ENCODE results near the gene RALGPS2. TPM values are rescaled to one million over a fixed set of nuclear protein-coding genes. Genes with fewer than 3 reads are reported as not detected.

The RALGPS2 gene
- total and polyA plus RNA-seq, 9 of the 15 experiments (the other 6 are each of a cell fraction or from before 2014, with no cell fraction given): 0.28 to 6.5 (median 2.6) TPM

DNA sequence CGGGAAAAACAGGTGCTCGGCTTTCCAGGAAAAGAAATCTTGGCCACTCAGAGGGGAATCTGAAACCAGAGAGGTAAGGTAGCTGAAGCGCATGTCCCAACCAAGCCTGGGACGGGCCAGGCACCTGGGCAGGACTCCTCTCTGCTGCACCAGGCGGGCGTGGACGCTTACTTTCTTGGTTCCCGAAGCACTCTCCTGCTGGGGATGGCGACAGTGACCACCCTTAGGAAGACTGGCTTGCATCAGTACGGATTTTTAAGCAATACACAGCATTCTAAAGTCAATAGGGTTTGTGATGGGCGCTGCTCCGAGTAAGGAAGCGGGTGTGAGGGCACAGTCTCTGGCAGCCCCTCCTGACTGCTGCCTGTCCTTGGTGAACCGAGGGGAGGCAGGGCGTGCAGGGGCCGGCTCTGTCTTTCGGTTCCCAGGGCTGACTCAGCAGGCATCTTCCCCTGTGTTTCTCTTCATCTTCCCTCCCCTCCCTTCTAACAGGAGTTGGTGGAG is 220.8 kb downstream of the RALGPS2 start:
- no peaks in the 10 kb centered on the region for H3K9me1 ChIP-seq (ENCODE audit: control insufficient read depth, insufficient read depth, low read length)
- CTCF ChIA-PET (ENCODE audit: low intra/inter-chr PET ratio): interaction anchor here (0.5 kb wide), 1 partner anchor 23 kb away, joined by 3 read pairs; no protein-coding TSS in a partner anchor
- no peaks in the 10 kb centered on the region for H3K79me2 ChIP-seq (ENCODE audit: control insufficient read depth, insufficient read depth, low read length)
- no TSS peak for BruUV-seq (replicated peaks)
- H3K27ac ChIP-seq (ENCODE audit: extremely low read depth, low read depth, low read length): no peak overlapping the region
- no peaks in the 10 kb centered on the region for H3K36me3 ChIP-seq (ENCODE audit: control insufficient read depth, insufficient read depth, low read length)
- H3K4me2 ChIP-seq (ENCODE audit: insufficient read depth, low read length): no peak overlapping the region
- no peaks in the 10 kb centered on the region; a peak in 1 of 5 replicates for H3K4me1 ChIP-seq (replicated peaks in 1 of 2; ENCODE audit: control insufficient read depth in 2 of 2, insufficient read depth in 2 of 2, low read length in 2 of 2)
- H2AFZ ChIP-seq (ENCODE audit: low read depth, low read length): no peak overlapping the region
- FAIRE-seq (no peak), ATAC-seq (0 out of 3 replicates have a peak, but pooled peaks have one; percentile 31), DNase-seq (ENCODE audit: extremely low read depth in 1 of 4, low spot score in 3 of 4) (no peak)
- WGBS (ENCODE audit: insufficient coverage, low coverage, missing lambda C conversion rate): 1% methylated on average over 17 of the region's 17 CpGs
- H4K20me1 ChIP-seq (replicated peaks; ENCODE audit: control insufficient read depth, insufficient read depth, low read length): no peaks in the 10 kb centered on the region
- in situ Hi-C loops (cut with MboI): no loop called here
- intact Hi-C loops (cut with micrococcal nuclease): no loop called here
- H3K9ac ChIP-seq (ENCODE audit: insufficient read depth in 1 of 2, low read depth in 2 of 2, low read length in 2 of 2): no peak overlapping the region
- peaks cover 57 to 67% of the 10 kb centered on the region in 2 experiments for H3K27me3 ChIP-seq (ENCODE audit: control insufficient read depth in 2 of 2, insufficient read depth in 2 of 2, low read length in 2 of 2)
- TF ChIP-seq SP1 (CRISPR knock-in tag; IDR thresholded peaks at IDR 0.05): no peak
- no peak for TF ChIP-seq SIN3A (IDR thresholded peaks at IDR 0.05; ENCODE audit: borderline replicate concordance in 2 of 2, control insufficient read depth in 1 of 2, low read depth in 2 of 2, low read length in 2 of 2)
- TF ChIP-seq ZNF668 (CRISPR knock-in tag; IDR thresholded peaks at IDR 0.05): no peak
- TF ChIP-seq, protein P1, sequence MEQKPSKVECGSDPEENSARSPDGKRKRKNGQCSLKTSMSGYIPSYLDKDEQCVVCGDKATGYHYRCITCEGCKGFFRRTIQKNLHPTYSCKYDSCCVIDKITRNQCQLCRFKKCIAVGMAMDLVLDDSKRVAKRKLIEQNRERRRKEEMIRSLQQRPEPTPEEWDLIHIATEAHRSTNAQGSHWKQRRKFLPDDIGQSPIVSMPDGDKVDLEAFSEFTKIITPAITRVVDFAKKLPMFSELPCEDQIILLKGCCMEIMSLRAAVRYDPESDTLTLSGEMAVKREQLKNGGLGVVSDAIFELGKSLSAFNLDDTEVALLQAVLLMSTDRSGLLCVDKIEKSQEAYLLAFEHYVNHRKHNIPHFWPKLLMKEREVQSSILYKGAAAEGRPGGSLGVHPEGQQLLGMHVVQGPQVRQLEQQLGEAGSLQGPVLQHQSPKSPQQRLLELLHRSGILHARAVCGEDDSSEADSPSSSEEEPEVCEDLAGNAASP (IDR thresholded peaks at IDR 0.05): no peak
- no peak for TF ChIP-seq DIDO1 (tag; IDR thresholded peaks at IDR 0.05; ENCODE audit: low read depth)
- no peak for TF ChIP-seq ETS2 (tag; IDR thresholded peaks at IDR 0.05; ENCODE audit: borderline replicate concordance, poor library complexity, severe bottlenecking)
- TF ChIP-seq MAFG (tag; conservative IDR thresholded peaks at IDR 0.05): 0 out of 2 replicates have a peak, but pooled peaks have one; percentile 15
- no peak overlapping the region for H3K4me3 ChIP-seq
- no peaks in the 10 kb centered on the region for H3K9me3 ChIP-seq (replicated peaks; ENCODE audit: control insufficient read depth, insufficient read depth, low read depth, low read length)
- POLR2A ChIA-PET: interaction anchor here (1.0 kb wide), 1 partner anchor 9 kb away, joined by 5 read pairs; no protein-coding TSS in a partner anchor
